GM10266 (cell line): ENCODE data around the gene KCNN4.

Experiments used
- DNase-seq: peaks from one replicate; pipeline ENCODE4 v3.0.0; 2012; ENCODE audit errors: extremely low spot score
- CTCF ChIP-seq: IDR thresholded peaks from 2 replicates; pipeline ENCODE4 v1.5.1; 2012; ENCODE audit warnings: mild to moderate bottlenecking, low read depth; ENCODE audit not compliant: control insufficient read depth, insufficient read depth; ENCODE audit errors: missing control alignments

The KCNN4 gene

GRCh38 chr19:43804432-43804831, 23.7 kb upstream of the KCNN4 start:
- no peak for DNase-seq
- TF ChIP-seq CTCF: no peak

DNA sequence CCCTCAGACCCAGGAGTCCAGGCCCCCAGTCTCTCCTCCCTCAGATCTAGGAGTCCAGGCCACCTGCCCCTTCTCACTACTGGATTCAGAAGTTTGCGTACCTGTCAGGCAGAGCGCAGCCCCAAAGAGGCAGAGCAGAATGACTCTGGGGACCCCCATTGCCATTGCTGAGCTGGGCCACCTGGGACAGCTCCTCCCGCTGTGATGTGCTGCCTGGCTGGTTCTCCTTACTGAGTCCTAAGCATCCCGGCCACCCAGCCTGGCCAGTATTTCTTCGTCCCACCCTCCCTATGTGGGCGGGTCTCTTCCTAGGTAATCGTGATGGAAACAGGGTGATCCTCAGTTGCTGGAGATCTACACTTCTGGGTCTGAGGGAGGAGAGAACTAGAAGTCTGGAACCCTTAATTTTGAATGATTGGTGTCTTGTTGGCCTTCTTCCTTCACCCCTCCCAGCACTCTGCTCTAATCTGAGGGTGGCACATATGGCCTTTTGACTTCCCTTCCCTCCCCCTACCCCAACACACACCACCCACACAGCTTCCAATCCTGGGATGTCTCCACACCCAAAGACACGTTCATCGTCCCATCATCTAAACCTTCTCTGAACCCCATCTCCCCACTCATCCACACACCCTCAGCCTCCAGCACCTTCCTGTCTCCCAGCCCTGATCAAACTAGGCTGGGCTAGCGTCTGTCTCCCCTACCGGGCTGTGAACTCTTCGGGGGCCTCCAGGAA, 21.6 kb upstream of the KCNN4 start, which contains the start of gene LYPD5:
LYPD5 (minus strand) TSS at position 232 of the 736 bp plus-strand sequence; CDS start at position 165, 67 bp downstream.
- no peak for DNase-seq
- TF ChIP-seq CTCF: no peak

DNA sequence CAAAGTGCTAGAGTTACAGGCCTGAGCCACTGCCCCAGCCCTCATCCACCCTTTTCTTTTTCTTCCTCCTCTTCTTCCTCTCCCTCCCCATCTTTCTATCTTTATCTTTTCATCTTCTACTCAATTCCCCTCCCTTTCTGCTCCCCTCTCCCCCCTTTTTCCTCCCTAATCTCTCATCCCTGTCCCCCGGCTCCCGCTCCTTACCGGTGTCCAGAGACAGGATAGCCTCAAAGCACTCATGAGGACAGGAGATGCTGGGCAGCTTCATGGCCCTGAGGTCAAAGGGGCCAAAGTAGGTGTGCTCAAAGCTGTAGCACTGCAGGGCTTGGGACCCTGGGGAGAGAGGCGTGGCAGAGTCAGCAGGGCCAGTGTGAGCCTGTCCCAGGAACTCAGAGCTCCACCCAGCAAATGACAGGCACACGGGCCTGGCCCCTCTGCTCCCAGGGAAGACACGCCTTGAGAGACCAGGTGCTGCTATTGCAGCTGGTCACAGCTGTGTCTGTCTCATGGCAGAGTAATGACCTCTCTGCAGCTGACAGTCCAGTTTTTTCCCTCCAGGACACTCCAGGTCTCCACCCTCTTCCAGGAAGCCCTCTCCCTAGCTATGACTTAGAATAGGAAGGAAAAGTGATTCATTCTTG, 18.8 kb upstream of the KCNN4 start:
- DNase-seq: no peak
- no peak for TF ChIP-seq CTCF

GRCh38 chr19:43798546-43799409, 18.0 kb upstream of the KCNN4 start:
- no peak for TF ChIP-seq CTCF
- no peak for DNase-seq

DNA sequence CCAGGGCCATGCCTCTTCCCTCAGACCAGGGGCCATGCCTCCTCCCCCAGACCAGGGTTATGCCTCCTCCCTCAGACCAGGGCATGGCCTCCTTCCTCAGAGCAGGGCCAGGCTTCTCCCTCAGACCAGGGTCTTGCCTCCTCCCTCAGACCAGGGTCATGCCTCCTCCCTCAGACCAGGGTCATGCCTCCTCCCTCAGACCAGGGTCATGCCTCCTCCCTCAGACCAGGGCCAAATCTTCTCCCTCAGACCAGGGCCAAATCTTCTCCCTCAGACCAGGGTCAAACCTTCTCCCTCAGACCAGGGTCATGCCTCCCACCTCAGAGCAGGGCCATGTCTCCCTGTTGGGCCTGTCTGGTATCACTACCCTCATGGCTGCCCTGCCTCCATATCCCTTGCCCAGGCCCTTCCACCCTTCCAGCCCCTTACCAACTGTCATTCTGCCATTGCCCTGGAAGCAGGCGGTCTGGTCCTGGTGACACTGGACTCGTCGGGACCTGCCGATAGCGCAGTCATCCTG, 17.3 kb upstream of the KCNN4 start:
- no peak for DNase-seq
- TF ChIP-seq CTCF: no peak

DNA sequence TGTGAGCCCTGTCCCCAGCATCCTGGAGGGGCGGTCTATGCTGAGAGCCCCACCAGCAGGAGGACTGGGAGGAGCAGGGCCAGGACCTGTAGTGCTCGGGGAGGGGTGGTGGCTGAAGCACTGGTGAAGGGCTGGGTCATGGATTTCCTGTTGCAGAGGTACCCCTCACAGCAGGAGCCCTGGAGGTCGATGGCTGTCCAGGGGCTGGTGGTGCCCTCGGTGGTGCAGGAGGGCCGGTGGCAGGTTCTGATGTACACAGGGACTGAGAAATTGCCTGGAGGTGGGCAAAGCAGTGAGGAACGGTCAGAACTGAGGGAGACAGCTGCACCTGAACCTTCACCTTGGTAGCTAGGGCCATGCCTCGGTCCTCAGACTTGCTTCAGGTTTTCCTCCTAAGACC, 16.8 kb upstream of the KCNN4 start:
- no peak for DNase-seq
- TF ChIP-seq CTCF: no peak
